ENCODE measurements around the gene LRRC72.
"Not testable (repeated sequence)": the region's sequence is repeated elsewhere in the genome, so short reads cannot be mapped to it uniquely, and the experiment has no call there.

LRRC72 gene

GRCh38 chr7:16529697-16530096 is 3.1 kb downstream of the LRRC72 start:
- no peak for DNase-seq

GRCh38 chr7:16531707-16532106 is 5.1 kb downstream of the LRRC72 start:
- no peak for DNase-seq

- DNase-seq: no peak
These were observed 5.6 kb downstream of the LRRC72 start for GRCh38 chr7:16532272-16532671.

- no peak for DNase-seq
These were observed 8.9 kb downstream of the LRRC72 start for GRCh38 chr7:16535500-16535899.

- DNase-seq: not testable (repeated sequence)
These were observed 13.9 kb downstream of the LRRC72 start for GRCh38 chr7:16540559-16540958.

GRCh38 chr7:16542401-16542800 is 15.8 kb downstream of the LRRC72 start:
- no peak for DNase-seq

- DNase-seq: no peak
These were observed 16.8 kb downstream of the LRRC72 start for GRCh38 chr7:16543456-16543855.

GRCh38 chr7:16546921-16547505 is 20.4 kb downstream of the LRRC72 start:
- no peak for DNase-seq

- no peak for DNase-seq
These were observed 21.8 kb downstream of the LRRC72 start for GRCh38 chr7:16548428-16548827.

- no peak for DNase-seq
These were observed 24.0 kb downstream of the LRRC72 start for GRCh38 chr7:16550671-16551070.

GRCh38 chr7:16554518-16555236 is 28.1 kb downstream of the LRRC72 start:
- DNase-seq: no peak

GRCh38 chr7:16556359-16556758 is 29.7 kb downstream of the LRRC72 start:
- no peak for DNase-seq

- no peak for DNase-seq
These were observed 32.2 kb downstream of the LRRC72 start for GRCh38 chr7:16558761-16559302.

GRCh38 chr7:16559497-16560179 is 33.0 kb downstream of the LRRC72 start:
- DNase-seq: no peak

- no peak for DNase-seq
These were observed 35.3 kb downstream of the LRRC72 start for GRCh38 chr7:16561943-16562342.

- no peak for DNase-seq
These were observed 36.0 kb downstream of the LRRC72 start for GRCh38 chr7:16562456-16563220.

- no peak for DNase-seq
These were observed 36.8 kb downstream of the LRRC72 start for GRCh38 chr7:16563281-16564022.

GRCh38 chr7:16564023-16564380 is 37.4 kb downstream of the LRRC72 start:
- no peak for DNase-seq

- DNase-seq: no peak
These were observed 38.3 kb downstream of the LRRC72 start for GRCh38 chr7:16564909-16565426.

GRCh38 chr7:16571941-16572340 is 45.3 kb downstream of the LRRC72 start:
- DNase-seq: no peak

GRCh38 chr7:16579216-16579615 is 52.6 kb downstream of the LRRC72 start:
- no peak for DNase-seq

GRCh38 chr7:16581286-16581685 is 54.7 kb downstream of the LRRC72 start:
- DNase-seq: no peak
